ENCODE measurements around the gene MGAT4D.

GRCh38 chr4:140523370-140523856, 25.3 kb upstream of the MGAT4D start:
- TF ChIP-seq CTCF (IDR thresholded peaks at IDR 0.05 in 4 of 5, conservative IDR thresholded peaks at IDR 0.05 in 1 of 5) (no peak), POLR2A (IDR thresholded peaks at IDR 0.05) (no peak)

Data from gastrocnemius medialis (tissue), 4 donors.